Kidney (tissue), 14 donors: ENCODE measurements around the gene PYHIN1. TPM values are rescaled to one million over a fixed set of nuclear protein-coding genes. Genes with fewer than 3 reads are reported as not detected.

Experiments
- DNase-seq, 5 donors: peaks; one replicate each; pipeline ENCODE4 v3.0.0-alpha.2; 2013 to 2020
- FAIRE-seq: peaks from 2 replicates; lab custom pipeline; 2012; peaks lifted over from hg19 to GRCh38; lab: Jason Lieb, UNC
- H3K27ac ChIP-seq, 2 donors: one replicate each; pipeline ENCODE4 v1.7.0; 2013; ENCODE audit warnings: low read depth in 2 of 2, low read length in 2 of 2, inconsistent platforms in 1 of 2
- H3K27me3 ChIP-seq: one replicate; pipeline ENCODE4 v1.7.1; 2013; ENCODE audit warnings: low read length, inconsistent platforms; ENCODE audit not compliant: control insufficient read depth, insufficient read depth
- H3K36me3 ChIP-seq, 3 donors: one replicate each; pipeline versions ENCODE4 v1.7.0 to v1.7.1; 2013; ENCODE audit warnings: low read length in 3 of 3, control low read depth in 1 of 3, inconsistent platforms in 1 of 3; ENCODE audit not compliant: insufficient read depth in 3 of 3, control insufficient read depth in 2 of 3
- H3K4me1 ChIP-seq, 3 donors: one replicate each; pipeline versions ENCODE4 v1.7.0 to v1.7.1; 2013; ENCODE audit warnings: low read length in 3 of 3, inconsistent platforms in 1 of 3, low read depth in 1 of 3; ENCODE audit not compliant: control insufficient read depth in 2 of 3, insufficient read depth in 2 of 3
- H3K4me3 ChIP-seq, 3 donors: one replicate each; pipeline versions ENCODE4 v1.7.0 to v1.8.1; 2013; ENCODE audit warnings: low read length in 3 of 3, control low read depth in 1 of 3, inconsistent platforms in 1 of 3
- H3K9ac ChIP-seq, 3 donors: one replicate each; pipeline versions ENCODE4 v1.7.0 to v1.7.1; 2013; ENCODE audit warnings: low read length in 3 of 3, control low read depth in 1 of 3, inconsistent platforms in 1 of 3
- H3K9me3 ChIP-seq, 3 donors: one replicate each; pipeline versions ENCODE4 v1.7.0 to v1.7.1; 2013; ENCODE audit warnings: low read length in 3 of 3, control low read depth in 1 of 3, inconsistent platforms in 1 of 3; ENCODE audit not compliant: control insufficient read depth in 2 of 3, insufficient read depth in 1 of 3
- intact Hi-C: fragments of 100-400 bp; cut with DNase I; formaldehyde crosslinking; loops from one replicate; pipeline ENCODE4 v1.11.1; 2022
- polyA plus RNA-seq: library from polyadenylated mRNA; stranded (reverse); fragments of 350-450 nt; fragmentation: Illumina TruSeq; extraction: RNeasy Lipid Tissue Mini Kit (QIAGEN cat#74804); gene quantifications from one replicate; pipeline ENCODE4 v1.2.3, GENCODE V29; 2014; ENCODE audit warnings: low read depth, low replicate concordance; ENCODE audit not compliant: insufficient read depth
- total RNA-seq: library from RNA; stranded (reverse); fragmentation: NEBNext Ultra II Directional; extraction: Animal tissue kit (Norgen Biotek cat#: 25700); gene quantifications from one replicate; pipeline ENCODE4 v1.2.1, GENCODE V29; 2021
- TF ChIP-seq, protein P1 (sequence below): IDR thresholded peaks from 3 replicates; pipeline ENCODE4 v1.5.1; 2012; ENCODE audit warnings: mild to moderate bottlenecking, moderate library complexity, borderline replicate concordance; ENCODE audit not compliant: insufficient read depth; ENCODE audit errors: extremely low read depth
- donor health status: control.
- donor health status: control.
- donor health status: control.
- donor health status: control.
- donor health status: control.
- donor health status: DM: yes; HTN: yes; CAD: no.
- donor health status: Normal renal cell carcinoma (clear cell type).

PYHIN1 gene
- total and polyA plus RNA-seq, 2 donors from 2014 or later: 0.30 to 3.9 TPM

DNA sequence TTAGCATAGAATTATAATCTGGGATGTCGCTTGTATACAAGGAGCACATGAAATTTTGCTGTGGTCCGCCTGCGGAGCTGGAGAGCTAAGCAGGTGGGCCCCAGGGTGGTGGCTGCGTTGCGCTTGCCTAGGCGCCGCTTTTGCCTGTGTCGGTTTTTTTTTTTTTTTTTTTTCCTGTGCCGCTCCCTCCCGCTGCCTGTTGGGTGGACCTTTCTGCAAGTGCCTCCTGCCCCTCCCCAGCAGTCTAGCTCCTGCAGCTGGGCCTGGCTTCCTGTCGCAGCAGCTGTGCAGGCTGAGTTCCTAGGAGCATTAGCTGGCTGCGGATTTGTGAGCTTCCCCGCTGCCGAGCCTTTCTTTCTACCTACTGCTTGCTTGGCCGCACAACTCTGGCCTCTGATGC is 20.6 kb downstream of the PYHIN1 start:
- Histone ChIP-seq H3K27ac (no peak overlapping the region), H3K4me3 (no peak overlapping the region), H3K9ac (no peak overlapping the region), H3K9me3 (no peaks in the 10 kb centered on the region), H3K4me1 (no peaks in the 10 kb centered on the region), H3K36me3 (no peaks in the 10 kb centered on the region), H3K27me3 (no peaks in the 10 kb centered on the region)
- TF ChIP-seq, protein P1, sequence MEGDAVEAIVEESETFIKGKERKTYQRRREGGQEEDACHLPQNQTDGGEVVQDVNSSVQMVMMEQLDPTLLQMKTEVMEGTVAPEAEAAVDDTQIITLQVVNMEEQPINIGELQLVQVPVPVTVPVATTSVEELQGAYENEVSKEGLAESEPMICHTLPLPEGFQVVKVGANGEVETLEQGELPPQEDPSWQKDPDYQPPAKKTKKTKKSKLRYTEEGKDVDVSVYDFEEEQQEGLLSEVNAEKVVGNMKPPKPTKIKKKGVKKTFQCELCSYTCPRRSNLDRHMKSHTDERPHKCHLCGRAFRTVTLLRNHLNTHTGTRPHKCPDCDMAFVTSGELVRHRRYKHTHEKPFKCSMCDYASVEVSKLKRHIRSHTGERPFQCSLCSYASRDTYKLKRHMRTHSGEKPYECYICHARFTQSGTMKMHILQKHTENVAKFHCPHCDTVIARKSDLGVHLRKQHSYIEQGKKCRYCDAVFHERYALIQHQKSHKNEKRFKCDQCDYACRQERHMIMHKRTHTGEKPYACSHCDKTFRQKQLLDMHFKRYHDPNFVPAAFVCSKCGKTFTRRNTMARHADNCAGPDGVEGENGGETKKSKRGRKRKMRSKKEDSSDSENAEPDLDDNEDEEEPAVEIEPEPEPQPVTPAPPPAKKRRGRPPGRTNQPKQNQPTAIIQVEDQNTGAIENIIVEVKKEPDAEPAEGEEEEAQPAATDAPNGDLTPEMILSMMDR: no peak
- FAIRE-seq (no peak), DNase-seq (peak in 1 of 5 donors; percentile 51)
- intact Hi-C loops: no loop called here

DNA sequence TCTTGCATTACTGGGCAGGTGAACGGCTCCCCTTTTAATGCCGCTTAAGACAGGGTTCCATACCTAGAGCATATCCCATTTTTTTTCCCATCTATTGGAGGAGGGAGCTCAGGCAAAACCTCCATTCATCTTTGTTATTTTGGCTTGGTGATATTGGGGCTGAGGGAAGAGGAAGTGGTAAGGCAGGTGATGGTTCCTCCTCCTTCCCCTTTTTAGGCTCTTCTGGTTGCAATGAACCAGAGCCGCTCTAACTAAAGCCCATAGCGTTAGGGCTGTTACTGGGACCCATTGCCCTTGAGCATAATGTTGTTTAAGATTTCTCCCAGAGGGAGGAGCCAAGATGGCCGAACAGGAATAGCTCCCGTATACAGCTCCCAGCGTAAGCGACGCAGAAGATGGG is 21.1 kb downstream of the PYHIN1 start:
- H3K27ac ChIP-seq: no peak overlapping the region
- no peaks in the 10 kb centered on the region for H3K4me1 ChIP-seq
- H3K9ac ChIP-seq: no peak overlapping the region
- intact Hi-C loops: no loop called here
- no peaks in the 10 kb centered on the region for H3K27me3 ChIP-seq
- H3K9me3 ChIP-seq: no peaks in the 10 kb centered on the region
- TF ChIP-seq, protein P1: no peak
- H3K4me3 ChIP-seq: no peak overlapping the region
- no peak for DNase-seq
- FAIRE-seq: no peak
- no peaks in the 10 kb centered on the region for H3K36me3 ChIP-seq

DNA sequence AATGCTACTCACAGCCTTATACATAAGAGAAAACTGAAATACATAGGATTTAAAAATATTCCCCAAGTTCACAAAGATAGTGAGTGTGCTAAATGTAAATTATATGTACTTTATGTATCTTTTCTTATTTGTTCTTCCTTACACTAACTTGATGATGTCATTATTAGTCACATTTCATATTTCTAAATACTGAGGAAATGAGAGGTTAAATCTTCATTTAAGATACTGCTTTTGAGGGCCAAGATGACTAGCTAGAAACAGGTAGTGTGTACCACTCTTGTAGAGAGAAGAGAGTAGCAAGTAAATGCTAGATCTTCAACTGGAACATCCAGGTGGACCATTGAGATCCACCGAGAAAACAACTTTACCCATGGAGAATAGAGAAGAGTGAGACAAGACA is 29.8 kb downstream of the PYHIN1 start:
- no peak for DNase-seq
- H3K27me3 ChIP-seq: no peaks in the 10 kb centered on the region
- intact Hi-C loops: no loop called here
- H3K4me1 ChIP-seq: no peaks in the 10 kb centered on the region
- TF ChIP-seq, protein P1: no peak
- H3K36me3 ChIP-seq: no peaks in the 10 kb centered on the region
- no peak overlapping the region for H3K4me3 ChIP-seq
- no peak overlapping the region for H3K27ac ChIP-seq
- H3K9me3 ChIP-seq: peaks cover 0 to 2% (median 0%) of the 10 kb centered on the region in 3 donors
- no peak for FAIRE-seq
- H3K9ac ChIP-seq: no peak overlapping the region

DNA sequence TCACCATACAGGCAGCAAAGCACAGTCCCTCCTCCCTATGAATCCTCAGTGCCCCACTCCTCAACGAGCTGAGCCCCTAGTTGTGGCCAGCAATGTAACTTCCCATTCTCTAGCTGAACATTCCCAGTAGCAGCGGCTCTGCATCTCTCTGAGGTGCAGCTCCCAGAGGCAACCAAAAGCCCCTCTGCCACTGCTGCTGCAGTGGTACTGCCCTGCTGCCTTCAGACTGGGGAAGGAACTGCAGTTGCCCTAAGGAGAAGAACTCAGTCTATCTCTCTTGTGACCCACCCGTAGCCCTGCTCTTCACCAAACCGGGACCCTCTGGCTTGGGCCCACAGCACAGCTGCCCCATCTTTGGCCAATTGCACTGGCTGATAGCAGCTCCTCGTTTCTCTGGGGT is 31.6 kb downstream of the PYHIN1 start:
- no peaks in the 10 kb centered on the region for H3K4me1 ChIP-seq
- no peak for FAIRE-seq
- TF ChIP-seq, protein P1: no peak

More for the DNA sequence above, 31.6 kb downstream of the PYHIN1 start:
- no peaks in the 10 kb centered on the region for H3K27me3 ChIP-seq
- no peak for DNase-seq
- H3K9ac ChIP-seq: no peak overlapping the region
- H3K9me3 ChIP-seq: peaks cover 0 to 2% (median 0%) of the 10 kb centered on the region in 3 donors
- H3K27ac ChIP-seq: no peak overlapping the region
- intact Hi-C loops: no loop called here
- H3K36me3 ChIP-seq: no peaks in the 10 kb centered on the region
- H3K4me3 ChIP-seq: no peak overlapping the region
